SK-N-SH (cell line): ENCODE results near the gene MLEC.

Source experiments
- EZH2phosphoT487 ChIP-seq: fragments of 200-600 bp; sonication (generic); IDR thresholded peaks from 2 replicates; pipeline ENCODE4 v1.6.1; 2017; ENCODE audit warnings: low read depth, mixed run types, mild to moderate bottlenecking, antibody characterized with exemption, moderate library complexity, borderline replicate concordance
- NFIC ChIP-seq: IDR thresholded peaks from 2 replicates; pipeline ENCODE4 v1.4.0; 2012; ENCODE audit warnings: borderline replicate concordance
- RFX5 ChIP-seq: IDR thresholded peaks from 2 replicates; pipeline ENCODE4 v1.6.1; 2012; ENCODE audit warnings: mild to moderate bottlenecking, improper control_type of control experiment, low read length
- TF ChIP-seq, protein P1 (sequence below): fragments of 200-600 bp; sonication (generic); IDR thresholded peaks from 2 replicates; pipeline ENCODE4 v1.6.1; 2017; ENCODE audit warnings: antibody characterized with exemption, mild to moderate bottlenecking, moderate library complexity
- TF ChIP-seq, protein P2 (sequence below): fragments of 150-350 bp; IDR thresholded peaks from 2 replicates; pipeline ENCODE4 v1.6.1; 2017; ENCODE audit warnings: antibody characterized with exemption, low read length, low read depth, borderline replicate concordance

DNA sequence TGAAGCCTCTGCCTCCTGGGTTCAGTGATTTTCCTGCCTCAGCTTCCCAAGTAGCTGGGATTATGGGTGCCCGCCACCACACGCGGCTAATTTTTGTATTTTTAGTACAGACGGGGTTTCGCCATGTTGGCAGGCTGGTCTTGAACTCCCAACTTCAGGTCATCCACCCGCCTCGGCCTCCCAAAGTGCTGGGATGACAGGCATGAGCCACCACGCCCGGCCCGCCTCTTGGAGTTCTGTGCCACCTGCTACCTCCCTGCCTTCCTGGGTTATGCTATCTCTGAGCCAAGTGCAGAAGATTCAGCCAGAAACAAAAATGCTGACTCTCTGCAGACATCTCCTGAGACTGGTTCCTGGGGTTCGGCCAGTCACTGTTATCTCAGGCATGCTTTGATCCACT is 33.3 kb upstream of the MLEC start:
- TF ChIP-seq, protein P1, sequence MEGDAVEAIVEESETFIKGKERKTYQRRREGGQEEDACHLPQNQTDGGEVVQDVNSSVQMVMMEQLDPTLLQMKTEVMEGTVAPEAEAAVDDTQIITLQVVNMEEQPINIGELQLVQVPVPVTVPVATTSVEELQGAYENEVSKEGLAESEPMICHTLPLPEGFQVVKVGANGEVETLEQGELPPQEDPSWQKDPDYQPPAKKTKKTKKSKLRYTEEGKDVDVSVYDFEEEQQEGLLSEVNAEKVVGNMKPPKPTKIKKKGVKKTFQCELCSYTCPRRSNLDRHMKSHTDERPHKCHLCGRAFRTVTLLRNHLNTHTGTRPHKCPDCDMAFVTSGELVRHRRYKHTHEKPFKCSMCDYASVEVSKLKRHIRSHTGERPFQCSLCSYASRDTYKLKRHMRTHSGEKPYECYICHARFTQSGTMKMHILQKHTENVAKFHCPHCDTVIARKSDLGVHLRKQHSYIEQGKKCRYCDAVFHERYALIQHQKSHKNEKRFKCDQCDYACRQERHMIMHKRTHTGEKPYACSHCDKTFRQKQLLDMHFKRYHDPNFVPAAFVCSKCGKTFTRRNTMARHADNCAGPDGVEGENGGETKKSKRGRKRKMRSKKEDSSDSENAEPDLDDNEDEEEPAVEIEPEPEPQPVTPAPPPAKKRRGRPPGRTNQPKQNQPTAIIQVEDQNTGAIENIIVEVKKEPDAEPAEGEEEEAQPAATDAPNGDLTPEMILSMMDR: no peak
- TF ChIP-seq RFX5 (no peak), EZH2phosphoT487 (no peak), NFIC (no peak)
- TF ChIP-seq, protein P2, sequence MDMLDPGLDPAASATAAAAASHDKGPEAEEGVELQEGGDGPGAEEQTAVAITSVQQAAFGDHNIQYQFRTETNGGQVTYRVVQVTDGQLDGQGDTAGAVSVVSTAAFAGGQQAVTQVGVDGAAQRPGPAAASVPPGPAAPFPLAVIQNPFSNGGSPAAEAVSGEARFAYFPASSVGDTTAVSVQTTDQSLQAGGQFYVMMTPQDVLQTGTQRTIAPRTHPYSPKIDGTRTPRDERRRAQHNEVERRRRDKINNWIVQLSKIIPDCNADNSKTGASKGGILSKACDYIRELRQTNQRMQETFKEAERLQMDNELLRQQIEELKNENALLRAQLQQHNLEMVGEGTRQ: no peak
